NB4 (cell line): ENCODE results near the gene B9D1.

ENCODE experiments used
- DNase-seq: peaks from one replicate; pipeline ENCODE4 v3.0.0; 2010; ENCODE audit warnings: low read depth
- H3K4me3 ChIP-seq: one replicate; pipeline ENCODE4 v1.5.1; 2011; ENCODE audit warnings: mild to moderate bottlenecking, low read depth, low read length, moderate library complexity
- CTCF ChIP-seq: IDR thresholded peaks from one replicate; pipeline ENCODE4 v1.5.1; 2012; ENCODE audit warnings: low read depth, low read length
- MAX ChIP-seq: IDR thresholded peaks from 2 replicates; pipeline ENCODE4 v1.6.1; 2011; ENCODE audit warnings: low read depth, low read length
- MYC ChIP-seq: IDR thresholded peaks from 2 replicates; pipeline ENCODE4 v1.6.1; 2011; ENCODE audit warnings: low read depth, low read length
- POLR2A ChIP-seq: IDR thresholded peaks from 2 replicates; pipeline ENCODE4 v1.6.1; 2011; ENCODE audit warnings: mild to moderate bottlenecking; ENCODE audit not compliant: insufficient read length; ENCODE audit errors: extremely low read depth

B9D1 gene

GRCh38 chr17:19365833-19366636, 3.5 kb upstream of the B9D1 start:
- no peak for TF ChIP-seq CTCF
- TF ChIP-seq POLR2A: no peak
- TF ChIP-seq MYC: no peak
- TF ChIP-seq MAX: no peak
- DNase-seq: no peak
- no peak overlapping the region for H3K4me3 ChIP-seq

GRCh38 chr17:19365499-19365817, 2.9 kb upstream of the B9D1 start:
- DNase-seq: no peak
- TF ChIP-seq CTCF: no peak
- TF ChIP-seq POLR2A: no peak
- no peak overlapping the region for H3K4me3 ChIP-seq

- TF ChIP-seq MYC (no peak), POLR2A (no peak)
- no peak overlapping the region for H3K4me3 ChIP-seq
- DNase-seq: no peak
These were observed 2.4 kb upstream of the B9D1 start for GRCh38 chr17:19364699-19365498.

GRCh38 chr17:19363460-19364035, 1.0 kb upstream of the B9D1 start:
- TF ChIP-seq CTCF (no peak), MYC (no peak), POLR2A (no peak), MAX (no peak)

GRCh38 chr17:19363114-19363438, 553 bp upstream of the B9D1 start:
- no peak for DNase-seq
- no peak for TF ChIP-seq MYC
- no peak for TF ChIP-seq POLR2A
- no peak for TF ChIP-seq CTCF
- TF ChIP-seq MAX: no peak
- H3K4me3 ChIP-seq: peak overlapping the region; percentile 71

More at GRCh38 chr17:19363460-19364035, 1.0 kb upstream of the B9D1 start:
- H3K4me3 ChIP-seq: no peak overlapping the region
- DNase-seq: no peak

GRCh38 chr17:19361944-19362276, 613 bp downstream of the B9D1 start:
- H3K4me3 ChIP-seq: peak overlapping the region; percentile 71
- no peak for DNase-seq
- no peak for TF ChIP-seq MAX
- no peak for TF ChIP-seq MYC
- TF ChIP-seq CTCF: no peak
- TF ChIP-seq POLR2A: no peak
